Keratinocyte (primary cell): ENCODE data around the gene SDK1. TPM values are rescaled to one million over a fixed set of nuclear protein-coding genes. Genes with fewer than 3 reads are reported as not detected.

Experiments used
- DNase-seq: peaks from one replicate; pipeline ENCODE4 v3.0.0-alpha.2; 2011; ENCODE audit warnings: low read depth, missing footprints, low spot score
- FAIRE-seq: peaks from 2 replicates; lab custom pipeline; 2011; peaks lifted over from hg19 to GRCh38; lab: Jason Lieb, UNC
- H2AFZ ChIP-seq: 2 replicates; pipeline ENCODE4 v1.6.0; 2012; ENCODE audit warnings: low read length, control low read depth, inconsistent platforms; ENCODE audit not compliant: control insufficient read depth
- H3K27ac ChIP-seq: 2 replicates; pipeline ENCODE4 v1.5.1; 2011; ENCODE audit warnings: low read length; ENCODE audit not compliant: control insufficient read depth, insufficient read depth
- H3K27me3 ChIP-seq: 3 replicates; pipeline ENCODE4 v1.6.0; 2011; ENCODE audit warnings: low read length; ENCODE audit not compliant: control insufficient read depth, insufficient read depth; ENCODE audit errors: extremely low read depth
- H3K36me3 ChIP-seq, 2 experiments: 2 replicates in 1 of 2; 3 replicates in 1 of 2; pipeline ENCODE4 v1.5.1; 2011; ENCODE audit warnings: low read length in 2 of 2, mild to moderate bottlenecking in 1 of 2; ENCODE audit not compliant: control insufficient read depth in 2 of 2, insufficient read depth in 2 of 2; ENCODE audit errors: extremely low read depth in 1 of 2
- H3K4me1 ChIP-seq: 3 replicates; pipeline ENCODE4 v1.5.1; 2011; ENCODE audit warnings: low read length; ENCODE audit not compliant: control insufficient read depth, insufficient read depth; ENCODE audit errors: extremely low read depth
- H3K4me2 ChIP-seq: 3 replicates; pipeline ENCODE4 v1.6.0; 2011; ENCODE audit warnings: low read depth, low read length; ENCODE audit not compliant: control insufficient read depth, insufficient read depth; ENCODE audit errors: extremely low read depth
- H3K4me3 ChIP-seq, 3 experiments: fragments of 200-600 bp in 1 of 3; sonication (generic) in 1 of 3; 2 replicates in 2 of 3; 3 replicates in 1 of 3; pipeline ENCODE4 v1.5.1; 2011 to 2016; ENCODE audit warnings: low read length in 3 of 3, mild to moderate bottlenecking in 3 of 3, control low read depth in 2 of 3, inconsistent platforms in 1 of 3, low read depth in 1 of 3, mixed read lengths in 1 of 3, mixed run types in 1 of 3, moderate library complexity in 1 of 3; ENCODE audit not compliant: control insufficient read depth in 2 of 3, insufficient read depth in 2 of 3; ENCODE audit errors: extremely low read depth in 1 of 3
- H3K79me2 ChIP-seq: 2 replicates; pipeline ENCODE4 v1.6.0; 2012; ENCODE audit warnings: low read length; ENCODE audit not compliant: control insufficient read depth, insufficient read depth
- H3K9ac ChIP-seq: 3 replicates; pipeline ENCODE4 v1.6.0; 2011; ENCODE audit warnings: low read length; ENCODE audit not compliant: control insufficient read depth, insufficient read depth; ENCODE audit errors: extremely low read depth
- H3K9me1 ChIP-seq: 3 replicates; pipeline ENCODE4 v1.6.0; 2011; ENCODE audit warnings: low read length; ENCODE audit not compliant: control insufficient read depth, insufficient read depth; ENCODE audit errors: extremely low read depth
- H3K9me3 ChIP-seq: 2 replicates; pipeline ENCODE4 v1.5.1; 2012; ENCODE audit warnings: low read depth, low read length; ENCODE audit not compliant: control insufficient read depth
- H4K20me1 ChIP-seq: 3 replicates; pipeline ENCODE4 v1.6.0; 2011; ENCODE audit warnings: low read length; ENCODE audit not compliant: control insufficient read depth, insufficient read depth; ENCODE audit errors: extremely low read depth
- CTCF ChIP-seq, 3 experiments: IDR thresholded peaks in 1 of 3; conservative IDR thresholded peaks in 1 of 3; optimal IDR thresholded peaks in 1 of 3; 2 replicates in 2 of 3; 3 replicates in 1 of 3; pipeline versions ENCODE3 to v1.5.1; 2011; ENCODE audit warnings: low read length in 3 of 3, mild to moderate bottlenecking in 3 of 3, moderate library complexity in 2 of 3, control low read depth in 1 of 3, inconsistent platforms in 1 of 3; ENCODE audit not compliant: insufficient read depth in 2 of 3; ENCODE audit errors: extremely low read depth in 1 of 3
- EZH2 ChIP-seq: IDR thresholded peaks from one replicate; pipeline ENCODE4 v1.6.1; 2012; ENCODE audit warnings: inconsistent platforms, mild to moderate bottlenecking, low read length, moderate library complexity
- dilution Hi-C: fragments of 300-500 bp; cut with MboI; formaldehyde crosslinking; loops from one replicate; pipeline ENCODE4 v1.7.0; 2020; ENCODE audit warnings: low sequenced_read_pairs; ENCODE audit not compliant: extremely low pct_ligation_motif_present
- polyA plus RNA-seq, 5 experiments: library from polyadenylated mRNA; depleted of rRNA in 3 of 5; stranded (reverse) in 3 of 5; stranded (forward) in 1 of 5; unstranded in 1 of 5; fragments of >200 nt; gene quantifications; 1 replicate in 1 of 5; 2 replicates in 3 of 5; 3 replicates in 1 of 5; pipeline versions ENCODE4 v1.2.1 to v1.2.3, GENCODE V29; 2011 to 2012; ENCODE audit warnings: missing spikeins in 2 of 5, low read depth in 1 of 5, low replicate concordance in 1 of 5

The SDK1 gene
- polyA plus RNA-seq, 1 donor (not counting 4 experiments of a cell fraction or from before 2014, with no cell fraction given): 0.66 TPM

- Histone ChIP-seq H2AFZ (no peak overlapping the region), H3K4me1 (no peaks in the 10 kb centered on the region), H3K27ac (no peak overlapping the region), H3K4me2 (no peak overlapping the region), H3K9ac (no peak overlapping the region), H3K36me3 (no peaks in the 10 kb centered on the region), H3K79me2 (no peaks in the 10 kb centered on the region), H3K9me1 (no peaks in the 10 kb centered on the region), H4K20me1 (no peaks in the 10 kb centered on the region), H3K4me3 (no peak overlapping the region), H3K27me3 (no peaks in the 10 kb centered on the region), H3K9me3 (no peaks in the 10 kb centered on the region)
- dilution Hi-C loops: no loop called here
- TF ChIP-seq EZH2: no peak
- no peak for TF ChIP-seq CTCF (optimal IDR thresholded peaks at IDR 0.05 in 1 of 3, IDR thresholded peaks at IDR 0.05 in 1 of 3, conservative IDR thresholded peaks at IDR 0.05 in 1 of 3; ENCODE audit: extremely low read depth in 1 of 3, insufficient read depth in 2 of 3, low read length in 3 of 3)
- DNase-seq: no peak
- FAIRE-seq: no peak
These were observed 243.2 kb downstream of the SDK1 start for GRCh38 chr7:3544202-3544601.

GRCh38 chr7:3548815-3549214, 247.8 kb downstream of the SDK1 start:
- Histone ChIP-seq H3K9me1 (no peaks in the 10 kb centered on the region), H3K36me3 (no peaks in the 10 kb centered on the region), H3K9ac (no peak overlapping the region), H3K4me1 (no peaks in the 10 kb centered on the region), H3K4me2 (no peak overlapping the region), H4K20me1 (no peaks in the 10 kb centered on the region), H3K27me3 (no peaks in the 10 kb centered on the region), H3K4me3 (no peak overlapping the region), H2AFZ (no peak overlapping the region), H3K27ac (no peak overlapping the region), H3K79me2 (no peaks in the 10 kb centered on the region), H3K9me3 (no peaks in the 10 kb centered on the region)
- TF ChIP-seq EZH2: no peak
- TF ChIP-seq CTCF (optimal IDR thresholded peaks at IDR 0.05 in 1 of 3, IDR thresholded peaks at IDR 0.05 in 1 of 3, conservative IDR thresholded peaks at IDR 0.05 in 1 of 3; ENCODE audit: extremely low read depth in 1 of 3, insufficient read depth in 2 of 3, low read length in 3 of 3): no peak
- dilution Hi-C loops: no loop called here
- FAIRE-seq (no peak), DNase-seq (no peak)
